Measurements from ENCODE around the gene KCNC4.

The KCNC4 gene

GRCh38 chr1:110196917-110197765 is 13.0 kb upstream of the KCNC4 start:
- Histone ChIP-seq H3K4me3 (ENCODE audit: severe bottlenecking) (no peak overlapping the region), H3K36me3 (ENCODE audit: low read depth) (no peaks in the 10 kb centered on the region), H3K9me3 (ENCODE audit: severe bottlenecking) (no peaks in the 10 kb centered on the region), H3K27ac (ENCODE audit: poor library complexity, severe bottlenecking) (no peak overlapping the region), H3K27me3 (ENCODE audit: insufficient read depth, poor library complexity, severe bottlenecking) (no peaks in the 10 kb centered on the region), H3K4me1 (ENCODE audit: insufficient read depth, poor library complexity, severe bottlenecking) (no peaks in the 10 kb centered on the region)
- TF ChIP-seq CTCF (IDR thresholded peaks at IDR 0.05; ENCODE audit: poor library complexity, severe bottlenecking): peak; percentile 90
- ATAC-seq (ENCODE audit: low read depth) (peak; percentile 87), DNase-seq (ENCODE audit: low spot score) (no peak)

GRCh38 chr1:110197905-110198629 is 12.0 kb upstream of the KCNC4 start:
- H3K27ac ChIP-seq (ENCODE audit: poor library complexity, severe bottlenecking): no peak overlapping the region
- no peaks in the 10 kb centered on the region for H3K36me3 ChIP-seq (ENCODE audit: low read depth)
- no peak overlapping the region for H3K4me3 ChIP-seq (ENCODE audit: severe bottlenecking)
- H3K4me1 ChIP-seq (ENCODE audit: insufficient read depth, poor library complexity, severe bottlenecking): no peaks in the 10 kb centered on the region
- H3K9me3 ChIP-seq (ENCODE audit: severe bottlenecking): no peaks in the 10 kb centered on the region
- TF ChIP-seq CTCF (IDR thresholded peaks at IDR 0.05; ENCODE audit: poor library complexity, severe bottlenecking): no peak
- H3K27me3 ChIP-seq (ENCODE audit: insufficient read depth, poor library complexity, severe bottlenecking): no peaks in the 10 kb centered on the region
- ATAC-seq (ENCODE audit: low read depth) (no peak), DNase-seq (ENCODE audit: low spot score) (no peak)

- DNase-seq (ENCODE audit: low spot score): no peak
- H3K4me1 ChIP-seq (ENCODE audit: insufficient read depth, poor library complexity, severe bottlenecking): no peaks in the 10 kb centered on the region
- H3K27me3 ChIP-seq (ENCODE audit: insufficient read depth, poor library complexity, severe bottlenecking): no peaks in the 10 kb centered on the region
- TF ChIP-seq CTCF (IDR thresholded peaks at IDR 0.05; ENCODE audit: poor library complexity, severe bottlenecking): no peak
- H3K27ac ChIP-seq (ENCODE audit: poor library complexity, severe bottlenecking): no peak overlapping the region
- H3K36me3 ChIP-seq (ENCODE audit: low read depth): no peaks in the 10 kb centered on the region
- no peak overlapping the region for H3K4me3 ChIP-seq (ENCODE audit: severe bottlenecking)
- ATAC-seq (ENCODE audit: low read depth): no peak
- H3K9me3 ChIP-seq (ENCODE audit: severe bottlenecking): no peaks in the 10 kb centered on the region
These were observed 11.4 kb upstream of the KCNC4 start for GRCh38 chr1:110198746-110199145.

DNA sequence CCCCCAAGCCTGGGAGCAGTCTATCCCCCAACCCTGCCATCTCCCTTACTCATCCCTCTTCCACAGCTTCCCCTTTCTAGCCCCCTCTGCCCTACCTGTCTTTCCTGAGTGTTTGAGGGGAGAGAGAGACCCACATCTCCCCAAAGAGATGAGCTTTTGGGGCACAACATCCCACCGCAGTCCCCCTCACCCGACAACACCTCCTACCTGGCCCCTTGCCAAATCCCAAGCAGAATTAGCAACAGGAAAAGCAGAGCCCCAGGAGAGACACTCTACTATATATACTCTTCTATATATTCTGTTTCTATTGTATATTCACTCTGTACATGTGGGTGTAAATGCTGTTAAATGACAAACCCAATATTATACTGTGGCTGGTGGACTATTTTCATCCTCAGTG is 9.9 kb upstream of the KCNC4 start:
- Histone ChIP-seq H3K27ac (ENCODE audit: poor library complexity, severe bottlenecking) (no peak overlapping the region), H3K9me3 (ENCODE audit: severe bottlenecking) (no peaks in the 10 kb centered on the region), H3K4me1 (ENCODE audit: insufficient read depth, poor library complexity, severe bottlenecking) (no peaks in the 10 kb centered on the region), H3K36me3 (ENCODE audit: low read depth) (no peaks in the 10 kb centered on the region), H3K27me3 (ENCODE audit: insufficient read depth, poor library complexity, severe bottlenecking) (no peaks in the 10 kb centered on the region), H3K4me3 (ENCODE audit: severe bottlenecking) (no peak overlapping the region)
- ATAC-seq (ENCODE audit: low read depth) (no peak), DNase-seq (ENCODE audit: low spot score) (no peak)
- no peak for TF ChIP-seq CTCF (IDR thresholded peaks at IDR 0.05; ENCODE audit: poor library complexity, severe bottlenecking)
